LoVo (cell line): Measurements from ENCODE around the gene RFLNA.

ENCODE experiments used
- DNase-seq: peaks from one replicate; pipeline ENCODE4 v3.0.0-alpha.2; 2016; ENCODE audit warnings: low spot score

The RFLNA gene

GRCh38 chr12:124303579-124304313 lies 8.9 kb downstream of the RFLNA start:
- DNase-seq, result no peak

DNA sequence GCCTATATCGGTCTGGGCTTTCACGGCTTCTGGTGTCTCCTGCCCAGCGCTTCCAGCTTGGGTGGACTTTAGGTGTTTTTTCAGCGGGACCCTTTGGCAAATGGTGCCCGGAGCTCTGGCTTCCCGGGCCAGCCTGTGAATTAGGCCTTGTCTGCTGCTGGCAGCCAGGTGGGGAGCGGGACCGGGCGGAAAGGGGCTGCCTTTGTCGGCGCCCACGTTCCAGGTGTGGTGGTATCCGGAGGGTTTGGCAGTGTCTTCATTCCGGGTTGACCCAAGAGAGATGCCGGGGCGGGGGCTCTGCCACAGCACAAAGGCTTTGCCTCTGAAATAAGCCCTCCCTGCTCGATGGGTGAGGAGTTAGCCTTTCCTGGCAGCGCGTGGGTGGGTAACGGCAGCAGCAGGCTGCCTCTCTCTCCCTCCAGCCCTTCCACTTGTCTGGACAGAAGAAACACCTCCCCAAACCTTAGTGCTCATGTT lies 9.5 kb downstream of the RFLNA start:
- DNase-seq, result no peak

DNA sequence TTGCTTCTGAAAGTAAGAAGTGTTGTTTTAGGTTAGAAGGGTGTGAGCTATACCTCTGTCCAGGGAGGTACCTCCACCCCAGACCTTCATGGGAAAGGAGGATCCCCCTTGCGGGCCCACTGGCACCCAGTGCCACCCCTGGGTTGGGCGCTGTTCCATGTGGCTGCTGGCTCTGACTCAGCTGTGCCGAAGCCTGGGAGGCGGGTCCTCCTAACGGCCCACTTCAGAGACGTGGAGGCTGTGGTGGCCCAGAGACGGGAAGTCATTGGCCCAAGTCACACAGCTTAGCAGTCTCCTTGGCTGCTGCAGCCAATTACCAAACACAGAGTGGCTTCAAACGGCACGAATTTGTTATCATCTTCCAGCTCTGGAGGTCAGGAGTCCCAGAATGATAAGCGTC lies 10.2 kb downstream of the RFLNA start:
- DNase-seq, result no peak

DNA sequence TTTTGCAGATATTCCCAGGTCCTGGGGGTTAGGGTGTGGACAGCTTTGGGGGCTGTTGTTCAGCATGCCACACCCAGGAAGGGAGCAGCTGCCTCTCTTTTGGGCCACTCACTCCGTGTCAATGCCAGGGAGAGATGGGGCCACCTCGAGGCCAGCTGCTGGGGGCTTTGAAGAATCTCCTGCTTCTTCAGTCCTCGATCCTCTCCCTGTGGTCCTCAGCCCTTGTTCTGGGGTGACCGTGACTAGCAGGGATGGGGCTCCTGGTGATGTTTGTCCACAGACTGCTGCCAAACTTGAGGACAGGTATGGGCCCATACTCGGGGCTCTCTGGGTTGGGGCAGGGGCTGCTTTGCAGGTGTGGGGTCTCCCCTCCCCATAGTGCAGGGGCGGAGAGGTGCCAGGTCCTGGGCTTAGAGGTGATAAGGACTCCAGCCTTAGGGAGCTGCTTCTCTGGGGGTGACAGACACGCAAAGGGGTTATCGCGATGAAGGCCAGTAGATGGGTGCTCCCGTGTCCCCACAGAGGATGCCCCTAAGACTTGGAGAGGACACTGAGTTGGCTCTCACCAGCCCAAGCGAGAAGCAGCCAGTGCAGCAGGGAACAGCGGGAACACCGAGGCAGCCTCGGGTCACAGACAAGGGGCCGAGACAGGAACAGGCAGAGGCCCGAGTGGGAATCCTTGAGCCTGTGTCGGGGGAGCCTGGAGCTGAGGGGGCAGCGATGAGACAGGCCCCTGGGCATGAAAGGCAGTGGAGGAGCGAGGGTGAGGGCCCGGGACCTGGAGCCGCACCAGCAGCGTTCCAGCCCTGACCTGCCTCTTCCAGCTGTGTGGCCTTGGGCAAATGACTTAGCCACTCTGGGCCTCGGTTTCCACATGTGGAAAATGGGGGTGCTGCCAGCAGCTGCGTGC lies 11.1 kb downstream of the RFLNA start:
- DNase-seq, result no peak

DNA sequence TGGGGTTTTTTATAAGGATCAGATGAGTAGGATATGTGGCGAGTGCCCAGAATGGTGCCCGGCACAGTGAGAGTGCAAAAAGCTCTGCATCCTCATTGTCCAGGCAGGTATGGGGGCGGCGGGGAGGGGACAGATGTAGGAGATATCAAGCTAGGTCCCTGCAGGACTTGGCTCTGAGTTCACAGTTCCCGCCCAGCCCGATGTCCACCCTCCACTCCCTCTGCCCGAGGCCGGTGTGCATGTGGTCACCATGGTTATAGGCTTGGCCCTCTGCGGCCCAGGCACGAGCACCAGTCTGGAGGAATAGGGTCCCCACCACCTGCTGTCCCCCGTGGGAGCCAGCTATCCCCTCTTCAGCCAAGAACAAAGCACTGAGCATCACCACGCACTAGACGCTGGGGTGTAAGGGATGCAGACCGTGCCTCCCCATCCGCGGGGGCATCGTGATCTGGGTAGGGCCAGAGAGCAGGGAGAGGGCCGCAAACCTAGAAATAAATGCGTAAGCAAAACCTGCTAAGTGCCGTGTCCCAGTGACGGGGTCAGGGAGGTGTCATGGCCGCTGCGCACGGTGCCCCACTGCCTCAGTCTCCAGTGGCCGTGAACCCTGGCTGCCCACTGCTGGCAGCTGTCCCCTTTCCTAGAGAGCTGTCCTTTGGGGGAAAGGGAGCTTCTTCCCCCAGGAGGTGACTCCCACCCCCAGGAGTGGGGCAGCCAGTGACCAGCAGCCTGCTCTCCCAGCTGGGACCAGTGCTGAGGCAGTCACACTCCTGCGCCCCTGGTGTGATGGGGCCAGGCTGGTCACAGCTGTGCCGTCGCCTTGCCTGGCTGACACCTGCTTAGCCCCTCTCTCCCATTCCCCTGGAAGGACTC lies 12.0 kb downstream of the RFLNA start:
- DNase-seq, result no peak

GRCh38 chr12:124307556-124307825 lies 12.6 kb downstream of the RFLNA start:
- no peak for DNase-seq

- DNase-seq, result no peak
Observed at GRCh38 chr12:124308741-124309140, 13.8 kb downstream of the RFLNA start.

GRCh38 chr12:124309231-124309630 lies 14.3 kb downstream of the RFLNA start:
- no peak for DNase-seq

DNA sequence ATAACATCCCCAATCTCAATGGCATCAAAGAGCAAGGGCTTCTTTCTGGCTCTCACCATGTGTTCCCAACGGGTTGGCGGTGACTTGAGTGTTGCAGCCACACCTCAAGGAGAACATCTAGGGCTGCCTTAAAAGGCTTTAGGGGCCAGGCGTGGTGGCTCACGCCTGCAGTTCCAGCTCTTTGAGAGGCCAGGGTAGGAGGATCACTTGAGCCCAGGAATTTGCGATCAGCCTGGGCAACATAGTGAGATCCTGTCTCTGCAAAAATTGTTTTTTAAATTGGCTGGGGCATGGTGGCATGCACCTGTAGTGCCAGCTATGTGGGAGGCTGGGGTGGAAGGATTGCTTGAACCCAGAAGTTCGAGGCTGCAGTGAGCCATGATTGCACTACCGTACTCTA lies 14.9 kb downstream of the RFLNA start:
- DNase-seq, result no peak

GRCh38 chr12:124310178-124310577 lies 15.3 kb downstream of the RFLNA start:
- DNase-seq, result no peak

GRCh38 chr12:124310785-124311184 lies 15.9 kb downstream of the RFLNA start:
- no peak for DNase-seq

DNA sequence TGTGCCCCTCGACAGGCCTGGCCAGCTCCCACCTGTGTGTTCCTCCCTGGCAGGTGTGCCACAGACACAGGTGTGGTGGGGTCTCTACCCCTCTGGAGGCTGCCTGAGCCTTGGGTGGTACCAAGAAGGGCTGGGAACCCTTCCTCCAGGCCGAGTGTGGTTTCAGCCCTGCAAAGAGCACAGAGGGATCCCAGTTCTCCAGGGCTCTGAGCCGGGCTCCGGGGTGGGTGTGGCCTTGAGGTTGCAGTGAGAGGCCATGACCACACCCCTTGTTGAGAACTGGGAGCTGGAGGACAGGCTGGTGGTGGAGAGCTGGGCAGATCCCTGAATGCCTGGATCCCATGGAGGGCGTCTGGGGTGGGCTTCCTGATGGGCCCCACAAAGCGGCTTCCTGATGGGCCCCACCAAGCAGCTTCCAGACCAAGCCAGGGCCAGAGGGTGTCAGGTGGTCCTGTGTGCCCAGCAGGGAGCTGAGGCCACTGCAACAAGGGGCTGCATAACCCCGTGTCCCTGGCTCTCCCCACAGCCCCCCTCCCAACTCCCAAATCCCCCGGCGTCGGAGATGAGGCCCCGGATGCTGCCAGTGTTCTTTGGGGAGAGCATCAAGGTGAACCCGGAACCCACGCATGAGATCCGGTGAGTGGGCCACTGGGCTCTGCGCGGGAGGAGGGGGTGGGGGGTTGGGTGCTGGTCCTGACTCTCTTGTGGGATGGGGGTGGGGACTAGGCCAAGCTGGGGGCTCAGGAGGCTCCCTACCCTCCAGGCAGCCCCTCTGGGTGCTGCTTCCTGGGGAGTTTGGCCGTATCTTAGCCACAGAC lies 16.6 kb downstream of the RFLNA start:
- DNase-seq, result no peak

GRCh38 chr12:124312601-124313000 lies 17.7 kb downstream of the RFLNA start:
- no peak for DNase-seq

GRCh38 chr12:124314207-124314606 lies 19.3 kb downstream of the RFLNA start:
- DNase-seq, result no peak

DNA sequence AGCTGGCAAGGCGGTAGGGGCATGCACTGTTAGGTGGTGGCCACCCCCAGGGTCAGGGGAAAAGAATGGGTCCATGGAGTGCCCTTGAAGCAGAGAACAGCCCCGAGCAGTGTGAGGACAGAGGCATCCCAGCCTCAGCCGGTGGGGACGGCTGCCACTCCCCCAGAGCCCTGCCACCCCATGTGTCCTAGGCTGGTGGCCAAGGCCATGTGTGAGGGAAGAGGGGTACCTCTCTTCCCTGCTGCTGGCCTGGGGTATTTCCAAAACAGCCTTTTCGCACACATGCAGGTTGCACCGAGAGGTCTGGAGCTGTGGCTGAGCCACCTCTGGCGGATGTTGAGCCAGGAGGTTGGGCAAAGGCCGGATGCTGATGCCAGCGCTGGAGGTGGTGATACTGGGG lies 19.9 kb downstream of the RFLNA start:
- no peak for DNase-seq

- no peak for DNase-seq
Observed at GRCh38 chr12:124315372-124316044, 20.6 kb downstream of the RFLNA start.

- no peak for DNase-seq
Observed at GRCh38 chr12:124316257-124316900, 21.5 kb downstream of the RFLNA start.

GRCh38 chr12:124317400-124317799 lies 22.5 kb downstream of the RFLNA start:
- no peak for DNase-seq

- no peak for DNase-seq
Observed at GRCh38 chr12:124318278-124319020, 23.6 kb downstream of the RFLNA start.
